K562 (cell line): ENCODE measurements around the gene HSPB1. TPM values are rescaled to one million over a fixed set of nuclear protein-coding genes. Genes with fewer than 3 reads are reported as not detected.

Experiments used
- JUND ChIP-seq, 2 experiments: IDR thresholded peaks; 2 replicates in 1 of 2; 3 replicates in 1 of 2; pipeline ENCODE4 v1.6.1; 2011; ENCODE audit warnings: borderline replicate concordance in 2 of 2, low read depth in 2 of 2, low read length in 2 of 2, improper control_type of control experiment in 1 of 2, missing biosample characterization in 1 of 2, missing genetic modification characterization in 1 of 2, missing genetic modification reagents in 1 of 2
- NCOA4 ChIP-seq: fragments of 450-650 bp; IDR thresholded peaks from 2 replicates; pipeline ENCODE4 v1.6.1; 2018; ENCODE audit warnings: mild to moderate bottlenecking; ENCODE audit not compliant: partially characterized antibody
- PKNOX1 ChIP-seq: fragments of 450-650 bp; IDR thresholded peaks from 2 replicates; pipeline ENCODE4 v1.6.1; 2016
- RBM39 ChIP-seq: fragments of 200-400 bp; formaldehyde crosslinking; optimal IDR thresholded peaks from 2 replicates; pipeline ENCODE3; 2018; ENCODE audit warnings: low read depth, low read length
- SAP30 ChIP-seq: fragments of 200-600 bp; sonication (generic); IDR thresholded peaks from 2 replicates; pipeline ENCODE4 v1.6.1; 2012; ENCODE audit warnings: borderline replicate concordance, low read depth, mild to moderate bottlenecking, moderate library complexity, low read length, control low read depth, inconsistent platforms; ENCODE audit not compliant: insufficient read depth, poor library complexity, severe bottlenecking
- TCF15 ChIP-seq: fragments of 250-450 bp; sonication (Bioruptor Pico); IDR thresholded peaks from 2 replicates; pipeline ENCODE4 v1.8.0; 2022; ENCODE audit warnings: moderate library complexity, mild to moderate bottlenecking, inconsistent platforms
- ZNF785 ChIP-seq: fragments of 250-450 bp; sonication (Bioruptor Pico); IDR thresholded peaks from 2 replicates; pipeline ENCODE4 v1.4.0; 2020; ENCODE audit warnings: mild to moderate bottlenecking
- polyA plus RNA-seq, 8 experiments: library from polyadenylated mRNA; depleted of rRNA in 4 of 8; stranded (reverse) in 5 of 8; unstranded in 3 of 8; fragments of >200 nt; fragmentation: Nextera tagmentation in 2 of 8; fragmentation: Illumina TruSeq in 1 of 8; extraction: Ambion mirVana in 2 of 8; extraction: Trizol in 1 of 8; gene quantifications; 2 replicates each; pipeline versions ENCODE4 v1.2.1 to v1.2.3, GENCODE V29; 2011 to 2014; ENCODE audit warnings: inconsistent platforms in 1 of 8, missing spikeins in 1 of 8
- total RNA-seq, 7 experiments: library from RNA; depleted of rRNA in 6 of 7; stranded (reverse); fragments of >200 nt in 6 of 7; fragmentation: Illumina TruSeq in 2 of 7; extraction: Trizol in 2 of 7; gene quantifications; 2 replicates each; pipeline versions ENCODE4 v1.2.1 to v1.2.3, GENCODE V29; 2011 to 2021; ENCODE audit warnings: low replicate concordance in 1 of 7
- TF ChIP-seq, protein P1 (sequence below): fragments of 200-600 bp; sonication (generic); IDR thresholded peaks from one replicate; pipeline ENCODE4 v1.6.1; 2012; ENCODE audit warnings: mild to moderate bottlenecking, low read depth, low read length, inconsistent platforms

HSPB1 gene
- total and polyA plus RNA-seq, 9 of the 15 experiments (the other 6 are each of a cell fraction or from before 2014, with no cell fraction given): 27.1 to 522 (median 138) TPM

GRCh38 chr7:76291351-76292212 lies 10.9 kb upstream of the HSPB1 start (continued):
- TF ChIP-seq JUND (IDR thresholded peaks at IDR 0.05; ENCODE audit: borderline replicate concordance, low read depth, low read length): peak; percentile 100
- TF ChIP-seq JUND (tag; IDR thresholded peaks at IDR 0.05; ENCODE audit: borderline replicate concordance, low read depth, low read length): peak; percentile 99
- no peak for TF ChIP-seq TCF15 (CRISPR knock-in tag)
- TF ChIP-seq NCOA4: no peak
- peak; percentile 91 for TF ChIP-seq PKNOX1
- TF ChIP-seq, protein P1, sequence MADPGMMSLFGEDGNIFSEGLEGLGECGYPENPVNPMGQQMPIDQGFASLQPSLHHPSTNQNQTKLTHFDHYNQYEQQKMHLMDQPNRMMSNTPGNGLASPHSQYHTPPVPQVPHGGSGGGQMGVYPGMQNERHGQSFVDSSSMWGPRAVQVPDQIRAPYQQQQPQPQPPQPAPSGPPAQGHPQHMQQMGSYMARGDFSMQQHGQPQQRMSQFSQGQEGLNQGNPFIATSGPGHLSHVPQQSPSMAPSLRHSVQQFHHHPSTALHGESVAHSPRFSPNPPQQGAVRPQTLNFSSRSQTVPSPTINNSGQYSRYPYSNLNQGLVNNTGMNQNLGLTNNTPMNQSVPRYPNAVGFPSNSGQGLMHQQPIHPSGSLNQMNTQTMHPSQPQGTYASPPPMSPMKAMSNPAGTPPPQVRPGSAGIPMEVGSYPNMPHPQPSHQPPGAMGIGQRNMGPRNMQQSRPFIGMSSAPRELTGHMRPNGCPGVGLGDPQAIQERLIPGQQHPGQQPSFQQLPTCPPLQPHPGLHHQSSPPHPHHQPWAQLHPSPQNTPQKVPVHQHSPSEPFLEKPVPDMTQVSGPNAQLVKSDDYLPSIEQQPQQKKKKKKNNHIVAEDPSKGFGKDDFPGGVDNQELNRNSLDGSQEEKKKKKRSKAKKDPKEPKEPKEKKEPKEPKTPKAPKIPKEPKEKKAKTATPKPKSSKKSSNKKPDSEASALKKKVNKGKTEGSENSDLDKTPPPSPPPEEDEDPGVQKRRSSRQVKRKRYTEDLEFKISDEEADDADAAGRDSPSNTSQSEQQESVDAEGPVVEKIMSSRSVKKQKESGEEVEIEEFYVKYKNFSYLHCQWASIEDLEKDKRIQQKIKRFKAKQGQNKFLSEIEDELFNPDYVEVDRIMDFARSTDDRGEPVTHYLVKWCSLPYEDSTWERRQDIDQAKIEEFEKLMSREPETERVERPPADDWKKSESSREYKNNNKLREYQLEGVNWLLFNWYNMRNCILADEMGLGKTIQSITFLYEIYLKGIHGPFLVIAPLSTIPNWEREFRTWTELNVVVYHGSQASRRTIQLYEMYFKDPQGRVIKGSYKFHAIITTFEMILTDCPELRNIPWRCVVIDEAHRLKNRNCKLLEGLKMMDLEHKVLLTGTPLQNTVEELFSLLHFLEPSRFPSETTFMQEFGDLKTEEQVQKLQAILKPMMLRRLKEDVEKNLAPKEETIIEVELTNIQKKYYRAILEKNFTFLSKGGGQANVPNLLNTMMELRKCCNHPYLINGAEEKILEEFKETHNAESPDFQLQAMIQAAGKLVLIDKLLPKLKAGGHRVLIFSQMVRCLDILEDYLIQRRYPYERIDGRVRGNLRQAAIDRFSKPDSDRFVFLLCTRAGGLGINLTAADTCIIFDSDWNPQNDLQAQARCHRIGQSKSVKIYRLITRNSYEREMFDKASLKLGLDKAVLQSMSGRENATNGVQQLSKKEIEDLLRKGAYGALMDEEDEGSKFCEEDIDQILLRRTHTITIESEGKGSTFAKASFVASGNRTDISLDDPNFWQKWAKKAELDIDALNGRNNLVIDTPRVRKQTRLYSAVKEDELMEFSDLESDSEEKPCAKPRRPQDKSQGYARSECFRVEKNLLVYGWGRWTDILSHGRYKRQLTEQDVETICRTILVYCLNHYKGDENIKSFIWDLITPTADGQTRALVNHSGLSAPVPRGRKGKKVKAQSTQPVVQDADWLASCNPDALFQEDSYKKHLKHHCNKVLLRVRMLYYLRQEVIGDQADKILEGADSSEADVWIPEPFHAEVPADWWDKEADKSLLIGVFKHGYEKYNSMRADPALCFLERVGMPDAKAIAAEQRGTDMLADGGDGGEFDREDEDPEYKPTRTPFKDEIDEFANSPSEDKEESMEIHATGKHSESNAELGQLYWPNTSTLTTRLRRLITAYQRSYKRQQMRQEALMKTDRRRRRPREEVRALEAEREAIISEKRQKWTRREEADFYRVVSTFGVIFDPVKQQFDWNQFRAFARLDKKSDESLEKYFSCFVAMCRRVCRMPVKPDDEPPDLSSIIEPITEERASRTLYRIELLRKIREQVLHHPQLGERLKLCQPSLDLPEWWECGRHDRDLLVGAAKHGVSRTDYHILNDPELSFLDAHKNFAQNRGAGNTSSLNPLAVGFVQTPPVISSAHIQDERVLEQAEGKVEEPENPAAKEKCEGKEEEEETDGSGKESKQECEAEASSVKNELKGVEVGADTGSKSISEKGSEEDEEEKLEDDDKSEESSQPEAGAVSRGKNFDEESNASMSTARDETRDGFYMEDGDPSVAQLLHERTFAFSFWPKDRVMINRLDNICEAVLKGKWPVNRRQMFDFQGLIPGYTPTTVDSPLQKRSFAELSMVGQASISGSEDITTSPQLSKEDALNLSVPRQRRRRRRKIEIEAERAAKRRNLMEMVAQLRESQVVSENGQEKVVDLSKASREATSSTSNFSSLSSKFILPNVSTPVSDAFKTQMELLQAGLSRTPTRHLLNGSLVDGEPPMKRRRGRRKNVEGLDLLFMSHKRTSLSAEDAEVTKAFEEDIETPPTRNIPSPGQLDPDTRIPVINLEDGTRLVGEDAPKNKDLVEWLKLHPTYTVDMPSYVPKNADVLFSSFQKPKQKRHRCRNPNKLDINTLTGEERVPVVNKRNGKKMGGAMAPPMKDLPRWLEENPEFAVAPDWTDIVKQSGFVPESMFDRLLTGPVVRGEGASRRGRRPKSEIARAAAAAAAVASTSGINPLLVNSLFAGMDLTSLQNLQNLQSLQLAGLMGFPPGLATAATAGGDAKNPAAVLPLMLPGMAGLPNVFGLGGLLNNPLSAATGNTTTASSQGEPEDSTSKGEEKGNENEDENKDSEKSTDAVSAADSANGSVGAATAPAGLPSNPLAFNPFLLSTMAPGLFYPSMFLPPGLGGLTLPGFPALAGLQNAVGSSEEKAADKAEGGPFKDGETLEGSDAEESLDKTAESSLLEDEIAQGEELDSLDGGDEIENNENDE: no peak
- no peak for TF ChIP-seq SAP30
- TF ChIP-seq ZNF785 (CRISPR knock-in tag): no peak
- TF ChIP-seq RBM39: peak; percentile 48
